LoVo (cell line): Measurements from ENCODE around the gene CACNA1E.
"Not testable (repeated sequence)": the region's sequence is repeated elsewhere in the genome, so short reads cannot be mapped to it uniquely, and the experiment has no call there.

ENCODE experiments used
- DNase-seq: peaks from one replicate; pipeline ENCODE4 v3.0.0-alpha.2; 2016; ENCODE audit warnings: low spot score

Gene CACNA1E

DNA sequence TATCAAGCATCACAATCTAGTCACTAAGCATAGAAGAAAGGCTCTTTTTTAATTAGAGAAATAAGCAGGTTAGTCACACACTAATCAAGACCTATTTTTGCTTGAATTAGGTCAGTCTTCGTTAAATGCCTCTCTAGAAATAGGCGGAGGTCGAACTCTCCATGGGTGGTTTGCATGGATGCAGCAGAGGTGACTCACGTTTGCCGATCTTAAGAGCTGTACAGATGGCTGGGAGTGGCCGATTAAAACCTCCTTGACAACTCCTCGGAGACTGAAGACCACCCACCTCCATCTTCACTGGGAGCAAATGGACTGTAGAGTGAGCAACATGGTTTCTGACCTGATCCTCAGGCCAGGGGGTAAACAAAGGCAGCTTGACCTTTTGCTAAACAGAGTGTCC is 328.9 kb downstream of the CACNA1E start:
- no peak for DNase-seq

DNA sequence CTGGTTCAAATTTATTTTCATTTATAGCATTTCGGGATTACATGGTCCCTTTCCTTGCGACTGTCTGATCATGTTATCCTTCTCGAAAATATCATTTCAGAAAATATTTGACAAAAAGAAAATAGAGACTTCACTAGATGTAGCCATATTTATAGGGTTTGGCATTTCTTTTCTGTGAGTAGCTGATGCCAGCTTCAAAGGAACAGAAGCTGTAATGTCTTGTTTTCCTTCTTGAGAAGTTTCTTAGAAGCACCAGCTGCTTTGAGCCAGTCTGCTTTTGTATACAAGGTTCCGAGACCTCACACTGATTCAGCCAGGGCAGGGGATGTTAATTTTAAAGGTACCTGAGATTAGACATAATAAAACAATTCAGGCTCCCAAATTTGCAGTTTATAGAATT is 329.9 kb downstream of the CACNA1E start:
- no peak for DNase-seq

DNA sequence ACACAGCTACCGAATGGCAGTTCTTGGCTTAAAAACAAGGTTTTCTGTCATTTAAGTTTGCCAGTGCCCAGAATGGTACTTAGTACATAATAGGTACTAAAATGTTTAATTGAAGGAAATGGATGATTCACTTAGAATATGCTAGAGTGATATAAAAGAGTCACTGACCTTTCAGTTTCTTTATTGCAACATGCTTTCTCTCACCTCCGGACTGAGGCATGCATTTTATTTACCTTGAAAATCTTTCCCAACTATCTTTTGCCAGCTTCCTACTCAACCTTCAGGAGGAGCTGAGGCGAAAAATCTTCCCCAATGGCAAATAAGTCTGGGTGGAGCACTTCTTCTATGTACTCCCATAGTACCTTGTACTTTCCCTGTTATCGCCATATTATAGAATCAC is 333.3 kb downstream of the CACNA1E start:
- DNase-seq: no peak

DNA sequence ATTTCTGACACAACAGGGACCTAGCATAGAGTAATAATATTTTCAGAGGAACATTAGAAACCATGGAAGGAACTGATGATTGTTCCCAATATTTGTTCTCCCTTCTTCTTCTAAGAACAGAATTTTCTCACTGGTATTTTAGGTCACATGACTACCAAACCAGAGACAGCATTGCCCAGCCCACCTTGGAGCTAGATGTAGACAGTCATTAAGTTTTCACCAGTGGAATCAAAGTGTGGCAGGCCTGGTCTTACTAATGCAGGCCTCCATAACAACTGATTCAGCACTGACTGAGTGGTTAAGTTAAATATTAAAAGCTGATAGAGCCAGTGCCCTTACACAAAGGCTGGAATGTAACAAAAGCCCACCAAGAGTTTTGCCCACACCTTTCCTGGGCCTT is 333.8 kb downstream of the CACNA1E start:
- no peak for DNase-seq

DNA sequence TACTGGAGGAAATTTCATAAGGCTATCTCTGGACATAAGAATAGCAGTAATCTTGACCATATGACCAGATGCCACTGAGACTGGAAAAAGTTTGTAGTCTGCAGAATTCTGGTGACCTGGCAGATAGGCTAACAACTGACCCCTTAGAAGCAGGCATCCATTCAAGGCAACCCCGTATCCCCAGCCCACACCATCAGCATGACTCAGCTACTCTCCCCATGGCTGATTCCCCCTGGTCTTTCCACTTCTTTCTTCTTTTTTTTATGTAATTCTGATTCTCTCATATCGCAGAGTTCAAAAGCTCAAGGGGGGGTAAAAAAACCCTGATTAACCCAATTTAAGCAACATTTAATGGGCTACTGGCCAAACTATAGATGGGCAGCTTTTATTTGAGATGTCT is 335.1 kb downstream of the CACNA1E start:
- no peak for DNase-seq

DNA sequence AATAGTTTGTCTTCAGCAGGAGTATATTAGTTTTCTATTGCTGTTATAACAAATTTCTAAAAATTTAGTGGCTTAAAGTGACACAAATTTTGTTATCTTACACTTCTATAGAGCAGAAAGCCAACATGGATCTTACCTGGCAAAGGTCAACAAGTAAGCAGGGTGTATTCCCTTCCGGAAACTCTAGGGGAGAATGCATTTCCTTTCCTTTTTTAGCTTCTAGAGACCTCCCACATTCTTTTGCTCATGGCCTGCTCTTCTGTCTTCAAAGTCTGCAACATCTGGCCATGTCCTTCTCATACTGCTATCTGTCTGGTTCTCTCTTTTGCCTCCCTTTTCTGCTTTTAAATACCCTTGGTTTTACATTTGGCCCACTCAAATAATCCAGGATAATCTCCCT is 335.6 kb downstream of the CACNA1E start:
- no peak for DNase-seq

DNA sequence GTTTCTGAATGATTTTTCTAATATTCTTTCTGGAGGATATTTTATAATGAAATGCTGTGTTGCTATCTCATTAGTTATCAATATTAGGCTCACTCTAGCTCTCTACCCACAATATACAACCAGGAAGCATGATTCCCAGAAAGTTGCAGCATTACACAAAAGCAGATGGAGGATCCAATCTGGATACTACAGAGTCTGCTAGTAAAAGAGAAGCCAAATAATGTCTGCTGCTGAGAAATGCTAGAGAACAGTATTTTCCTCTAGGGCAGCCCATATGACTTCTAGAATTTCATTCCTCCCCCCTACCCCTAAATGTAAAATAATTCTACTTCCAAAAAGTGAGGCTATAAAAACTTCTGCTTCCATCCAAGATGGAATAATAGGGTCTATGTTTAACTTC is 338.4 kb downstream of the CACNA1E start:
- no peak for DNase-seq

DNA sequence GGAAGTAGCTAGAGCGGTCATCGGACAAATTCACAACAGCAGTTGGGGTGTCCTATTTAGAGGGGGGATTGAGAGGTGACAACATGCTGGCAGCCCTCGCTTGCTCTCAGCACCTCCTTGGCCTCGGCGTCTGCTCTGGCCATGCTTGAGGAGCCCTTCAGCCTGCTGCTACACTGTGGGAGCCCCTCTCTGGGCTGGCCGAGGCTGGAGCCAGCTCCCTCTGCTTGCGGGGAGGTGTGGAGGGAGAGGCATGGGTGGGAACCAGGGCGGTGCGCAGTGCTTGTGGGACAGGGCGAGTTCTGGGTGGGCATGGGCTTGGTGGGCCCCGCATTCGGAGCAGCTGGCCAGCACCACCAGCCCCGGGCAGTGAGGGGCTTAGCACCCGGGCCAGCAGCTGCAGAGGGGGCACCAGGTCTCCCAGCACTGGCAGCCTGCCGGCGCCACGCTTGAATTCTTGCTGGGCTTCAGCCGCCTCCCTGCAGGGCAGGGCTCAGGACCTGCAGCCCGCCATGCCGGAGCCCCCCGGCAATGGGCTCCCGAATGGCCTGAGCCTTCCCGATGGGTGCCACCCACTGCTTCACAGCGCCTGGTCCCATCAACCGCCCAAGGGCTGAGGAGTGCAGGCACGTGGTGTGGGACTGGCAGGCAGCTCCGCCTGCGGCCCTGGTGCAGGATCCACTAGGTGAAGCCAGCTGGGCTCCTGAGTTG is 349.0 kb downstream of the CACNA1E start:
- DNase-seq: not testable (repeated sequence)

DNA sequence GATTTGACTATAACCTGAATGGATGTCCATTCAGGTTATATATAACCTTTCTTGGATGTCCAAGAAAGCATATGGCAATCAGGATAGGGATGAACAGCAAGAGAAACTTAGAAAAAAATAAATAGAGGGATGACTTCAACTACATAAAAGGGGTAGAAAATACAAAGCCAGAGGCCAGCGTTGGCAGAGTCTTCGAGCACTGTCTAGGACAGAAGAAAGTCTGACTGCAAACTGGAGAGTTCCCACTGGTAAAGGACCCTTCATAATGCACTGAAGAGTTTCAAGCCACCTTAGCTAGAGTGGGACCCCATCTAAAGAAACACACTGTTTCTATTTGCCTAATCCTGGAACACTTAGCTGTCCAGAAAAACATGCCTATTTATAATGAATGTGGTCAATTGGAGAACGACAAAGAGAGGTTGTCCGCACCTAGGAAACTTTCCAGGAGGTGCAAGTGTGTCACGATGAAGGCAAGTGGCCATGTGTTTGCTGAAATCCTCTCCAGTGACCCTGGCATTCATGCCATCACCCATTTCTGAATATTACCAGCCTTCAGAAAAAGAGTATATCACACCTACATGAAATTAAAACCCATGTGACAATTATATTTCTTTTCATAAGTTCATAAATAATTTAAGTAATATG is 362.8 kb downstream of the CACNA1E start:
- no peak for DNase-seq

DNA sequence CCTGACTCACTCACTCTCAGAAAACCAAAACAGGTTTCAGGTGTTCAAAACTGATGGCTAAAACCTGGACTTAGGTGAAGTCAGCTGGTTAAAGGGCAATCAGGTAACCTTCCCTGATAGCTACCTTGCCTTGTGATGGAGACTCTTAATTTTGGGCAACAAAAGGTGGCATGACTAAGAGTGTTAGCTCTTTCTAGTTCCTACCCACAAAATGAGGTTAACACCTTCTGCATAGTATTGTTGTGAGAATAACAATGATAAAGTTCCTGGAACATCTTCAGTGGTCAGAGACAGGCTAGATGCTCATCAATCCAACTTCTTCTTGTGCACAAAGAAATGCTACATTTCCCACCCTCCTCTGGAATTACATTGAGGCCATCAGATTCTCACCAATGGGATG is 363.4 kb downstream of the CACNA1E start:
- no peak for DNase-seq

DNA sequence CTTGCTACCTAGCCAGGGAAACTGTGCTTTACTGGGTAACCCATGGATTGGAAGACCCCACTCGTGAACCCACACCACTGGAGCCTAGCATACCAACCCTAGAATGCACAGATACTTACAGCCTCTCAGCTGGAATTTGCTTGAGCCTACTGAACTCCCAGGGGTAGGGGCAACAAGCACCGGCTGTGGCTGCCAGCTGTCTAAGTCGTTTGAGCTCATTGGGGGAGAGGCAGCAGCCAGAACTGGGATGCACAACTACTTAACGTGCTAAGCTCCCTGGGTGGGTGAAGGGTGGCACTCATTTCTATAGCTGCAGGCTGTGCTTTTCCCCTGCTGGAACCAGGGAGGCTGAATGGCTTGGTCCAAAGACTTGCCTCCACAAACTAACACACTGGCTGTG is 365.8 kb downstream of the CACNA1E start:
- DNase-seq: no peak

DNA sequence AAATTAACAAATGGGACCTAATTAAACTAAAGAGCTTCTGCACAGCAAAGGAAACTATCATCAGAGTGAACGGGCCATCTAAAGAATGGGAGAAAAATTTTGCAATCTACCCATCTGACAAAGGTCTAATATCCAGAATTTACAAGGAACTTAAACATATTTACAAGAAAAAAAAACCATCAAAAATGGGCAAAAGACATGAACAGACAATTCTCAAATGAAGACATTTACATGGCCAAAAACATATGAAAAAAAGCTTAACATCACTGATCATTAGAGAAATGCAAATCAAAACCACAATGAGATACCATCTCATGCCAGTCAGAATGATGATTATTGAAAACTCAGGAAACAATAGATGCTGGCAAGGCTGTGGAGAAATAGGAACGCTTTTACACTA is 370.9 kb downstream of the CACNA1E start:
- not testable (repeated sequence) for DNase-seq

DNA sequence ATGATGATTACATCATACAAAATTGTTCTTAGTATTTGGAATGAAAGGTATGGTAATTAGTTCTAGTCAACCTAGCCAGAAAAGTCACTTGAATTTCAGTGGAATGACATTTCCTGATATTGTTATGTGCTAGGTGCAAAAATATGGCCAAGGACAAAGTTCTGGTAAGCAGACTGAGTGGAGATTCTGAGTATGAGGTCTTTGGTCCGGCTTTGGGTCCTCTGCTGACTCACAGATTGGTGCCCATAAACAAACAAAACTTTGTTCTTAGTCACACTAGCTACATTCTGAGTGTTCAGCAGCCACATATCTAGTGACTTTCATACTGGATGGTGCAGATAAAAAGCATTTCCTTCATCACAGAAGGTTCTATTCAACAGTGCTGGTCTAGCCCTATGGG is 372.1 kb downstream of the CACNA1E start:
- no peak for DNase-seq
